Gastrocnemius medialis (tissue), 4 donors: ENCODE measurements around the gene HIC1. TPM values are rescaled to one million over a fixed set of nuclear protein-coding genes. Genes with fewer than 3 reads are reported as not detected.
A peak's percentile ranks its signal among the peaks of the same experiment; 100 is the strongest.

Source experiments
- ATAC-seq, 2 donors: fragments of 150-250 bp; one replicate each; pipeline ENCODE4 v1.9.1; 2016
- DNase-seq, 2 donors: peaks; one replicate each; pipeline ENCODE4 v3.0.0-alpha.2; 2019
- H3K27ac ChIP-seq, 4 donors: fragments of 200-600 bp; sonication (generic); 1 replicate in 1 of 4; 2 replicates in 3 of 4; pipeline ENCODE4 v1.5.1; 2016 to 2018; ENCODE audit warnings: mild to moderate bottlenecking in 2 of 4, moderate library complexity in 1 of 4
- H3K27me3 ChIP-seq, 3 donors: fragments of 200-600 bp; sonication (generic) in 2 of 3; 1 replicate in 1 of 3; 2 replicates in 2 of 3; pipeline versions ENCODE4 v1.5.1 to v1.6.0; 2016 to 2019; ENCODE audit warnings: mild to moderate bottlenecking in 1 of 3, moderate library complexity in 1 of 3
- H3K36me3 ChIP-seq, 2 donors: fragments of 200-600 bp; sonication (generic) in 1 of 2; one replicate each; pipeline ENCODE4 v1.5.1; 2017 to 2018
- H3K4me1 ChIP-seq, 2 donors: fragments of 200-600 bp; sonication (generic) in 1 of 2; one replicate each; pipeline ENCODE4 v1.5.1; 2016 to 2017; ENCODE audit warnings: mild to moderate bottlenecking in 2 of 2
- H3K4me3 ChIP-seq, 4 donors: fragments of 200-600 bp; sonication (generic) in 3 of 4; 1 replicate in 1 of 4; 2 replicates in 3 of 4; pipeline ENCODE4 v1.5.1; 2016 to 2019; ENCODE audit warnings: mild to moderate bottlenecking in 2 of 4
- H3K9me3 ChIP-seq, 3 donors: fragments of 200-600 bp; sonication (generic) in 2 of 3; 1 replicate in 1 of 3; 2 replicates in 2 of 3; pipeline ENCODE4 v1.5.1; 2016 to 2019
- CTCF ChIP-seq, 5 experiments: fragments of 450-650 bp in 3 of 5; fragments of 200-600 bp in 2 of 5; sonication (generic) in 2 of 5; IDR thresholded peaks in 4 of 5; conservative IDR thresholded peaks in 1 of 5; 1 replicate in 4 of 5; 2 replicates in 1 of 5; pipeline ENCODE4 v1.5.1; 2016 to 2019; ENCODE audit warnings: antibody characterized with exemption in 5 of 5, mild to moderate bottlenecking in 3 of 5, moderate library complexity in 3 of 5
- POLR2A ChIP-seq, 2 donors: fragments of 450-650 bp; IDR thresholded peaks; one replicate each; pipeline ENCODE4 v1.6.1; 2017; ENCODE audit warnings: antibody characterized with exemption in 2 of 2, mild to moderate bottlenecking in 2 of 2, moderate library complexity in 2 of 2
- in situ Hi-C, 4 donors: fragments of 200-750 bp; cut with MboI; loops; one replicate each; pipeline versions ENCODE4 v1.15.0 to v1.8.0; 2017; ENCODE audit warnings: low sequenced_read_pairs in 4 of 4
- intact Hi-C: fragments of 100-400 bp; cut with DNase I; formaldehyde crosslinking; loops from one replicate; pipeline ENCODE4 v1.15.1; 2023; ENCODE audit warnings: low total_unique reads
- total RNA-seq, 4 donors: library from RNA; depleted of rRNA; stranded (reverse); fragments of >200 nt; gene quantifications; one replicate each; pipeline versions ENCODE4 v1.1.0 to v1.2.3, GENCODE V29; 2016

Gene HIC1
- total RNA-seq, 4 donors from 2014 or later, result 4.6 to 9.6 (median 6.9) TPM

- H3K27ac ChIP-seq, result peak overlapping the region; percentile 72 to 82 (median 80)
- in situ Hi-C loops, result no loop called here
- peaks cover 0 to 4% of the 10 kb centered on the region in 2 donors for H3K36me3 ChIP-seq
- intact Hi-C loops, result no loop called here
- H3K4me3 ChIP-seq, result no peak overlapping the region
- TF ChIP-seq POLR2A (IDR thresholded peaks at IDR 0.05) (no peak), CTCF (IDR thresholded peaks at IDR 0.05 in 4 of 5, conservative IDR thresholded peaks at IDR 0.05 in 1 of 5) (no peak)
- H3K9me3 ChIP-seq, result no peaks in the 10 kb centered on the region
- ATAC-seq (no peak), DNase-seq (no peak)
- H3K4me1 ChIP-seq, result peaks cover 49 to 63% of the 10 kb centered on the region in 2 donors
- no peaks in the 10 kb centered on the region for H3K27me3 ChIP-seq
Measured at GRCh38 chr17:2074919-2075318, 20.0 kb downstream of the HIC1 start.

- DNase-seq (no peak), ATAC-seq (peak; percentile 40 to 43)
- in situ Hi-C loops, result no loop called here
- no peaks in the 10 kb centered on the region for H3K27me3 ChIP-seq
- peaks cover 43 to 61% of the 10 kb centered on the region in 2 donors for H3K4me1 ChIP-seq
- intact Hi-C loops, result no loop called here
- no peak overlapping the region for H3K4me3 ChIP-seq
- peaks cover 0 to 4% of the 10 kb centered on the region in 2 donors for H3K36me3 ChIP-seq
- peak in 1 of 5 experiments; percentile 18 for TF ChIP-seq CTCF (IDR thresholded peaks at IDR 0.05 in 4 of 5, conservative IDR thresholded peaks at IDR 0.05 in 1 of 5)
- no peak for TF ChIP-seq POLR2A (IDR thresholded peaks at IDR 0.05)
- H3K27ac ChIP-seq, result peak overlapping the region; percentile 72 to 82 (median 80)
- no peaks in the 10 kb centered on the region for H3K9me3 ChIP-seq
Measured at GRCh38 chr17:2075336-2076086, 20.6 kb downstream of the HIC1 start.

GRCh38 chr17:2076087-2076984, 21.4 kb downstream of the HIC1 start:
- in situ Hi-C loops, result no loop called here
- H3K4me3 ChIP-seq, result no peak overlapping the region
- H3K36me3 ChIP-seq, result peaks cover 0 to 11% of the 10 kb centered on the region in 2 donors
- no peaks in the 10 kb centered on the region for H3K27me3 ChIP-seq
- no peak for DNase-seq
- TF ChIP-seq POLR2A (IDR thresholded peaks at IDR 0.05) (no peak), CTCF (IDR thresholded peaks at IDR 0.05 in 4 of 5, conservative IDR thresholded peaks at IDR 0.05 in 1 of 5) (no peak)
- intact Hi-C loops, result no loop called here
- H3K4me1 ChIP-seq, result peaks cover 35 to 53% of the 10 kb centered on the region in 2 donors
- peak overlapping the region; percentile 72 to 82 (median 80) for H3K27ac ChIP-seq
- no peaks in the 10 kb centered on the region for H3K9me3 ChIP-seq
- ATAC-seq, result no peak

- Histone ChIP-seq H3K27ac (peak overlapping the region in 3 of 4 donors; percentile 78 to 82 (median 82)), H3K4me1 (peaks cover 34 to 52% of the 10 kb centered on the region in 2 donors), H3K4me3 (no peak overlapping the region), H3K27me3 (no peaks in the 10 kb centered on the region), H3K9me3 (no peaks in the 10 kb centered on the region), H3K36me3 (peaks cover 0 to 16% of the 10 kb centered on the region in 2 donors)
- DNase-seq (no peak), ATAC-seq (peak in 1 of 2 donors; percentile 22)
- intact Hi-C loops, result no loop called here
- in situ Hi-C loops, result no loop called here
- TF ChIP-seq CTCF (IDR thresholded peaks at IDR 0.05 in 4 of 5, conservative IDR thresholded peaks at IDR 0.05 in 1 of 5) (no peak), POLR2A (IDR thresholded peaks at IDR 0.05) (no peak)
Measured at GRCh38 chr17:2077040-2077439, 22.1 kb downstream of the HIC1 start.
